IMR-90 (cell line): ENCODE data around the gene OSBP2. TPM values are rescaled to one million over a fixed set of nuclear protein-coding genes. Genes with fewer than 3 reads are reported as not detected.

Experiments used
- ATAC-seq: fragments of 200-7000 bp; cut with Tn5 transposase; 2 replicates; pipeline ENCODE4 v1.9.1; 2020; ENCODE audit warnings: low read depth, mild to moderate bottlenecking, moderate library complexity
- BruUV-seq: library from RNA; stranded (reverse); fragments of 400-500 nt; replicated peaks from 2 replicates; lab custom pipeline; 2021; lab: Mats Ljungman, UMichigan
- CTCF ChIA-PET: fragments of 300-600 bp; formaldehyde crosslinking; extraction: SDS; loops from one replicate; lab custom pipeline; 2021; ENCODE audit warnings: antibody characterized with exemption; lab: Yijun Ruan, JAX
- POLR2A ChIA-PET: fragments of 300-600 bp; sonication (Branson Sonifier 250); formaldehyde crosslinking; loops from one replicate; lab custom pipeline; 2022; ENCODE audit warnings: antibody characterized with exemption; ENCODE audit not compliant: unreplicated experiment; lab: Charles Lee
- DNase-seq: peaks from one replicate; pipeline ENCODE4 v3.0.0; 2013
- H2AFZ ChIP-seq: replicated peaks from 2 replicates; pipeline ENCODE3; 2013; ENCODE audit warnings: low read length, mild to moderate bottlenecking; ENCODE audit not compliant: poor library complexity
- H2AK5ac ChIP-seq: 2 replicates; pipeline ENCODE4 v1.6.1; 2013; ENCODE audit warnings: low read depth, low read length, inconsistent platforms
- H2AK9ac ChIP-seq: replicated peaks from 2 replicates; pipeline ENCODE3; 2013; ENCODE audit warnings: mild to moderate bottlenecking, low read depth, low read length, moderate library complexity; ENCODE audit not compliant: poor library complexity
- H2BK120ac ChIP-seq: 2 replicates; pipeline ENCODE4 v1.6.1; 2013; ENCODE audit warnings: low read depth, low read length, inconsistent platforms
- H2BK15ac ChIP-seq: 3 replicates; pipeline ENCODE4 v1.6.1; 2013; ENCODE audit warnings: low read depth, low read length, inconsistent platforms
- H2BK20ac ChIP-seq: 2 replicates; pipeline ENCODE4 v1.6.1; 2013; ENCODE audit warnings: low read depth, mild to moderate bottlenecking, inconsistent platforms, low read length, moderate library complexity
- H2BK5ac ChIP-seq: 2 replicates; pipeline ENCODE4 v1.6.1; 2013; ENCODE audit warnings: mild to moderate bottlenecking, low read depth, low read length, inconsistent platforms; ENCODE audit not compliant: poor library complexity, severe bottlenecking
- H3K14ac ChIP-seq: replicated peaks from 2 replicates; pipeline ENCODE4 v1.6.1; 2013; ENCODE audit warnings: low read depth, low read length, inconsistent platforms
- H3K18ac ChIP-seq: 2 replicates; pipeline ENCODE4 v1.6.1; 2013; ENCODE audit warnings: low read depth, low read length, control low read depth
- H3K23ac ChIP-seq: 2 replicates; pipeline ENCODE4 v1.6.1; 2013; ENCODE audit warnings: low read depth, low read length, inconsistent platforms
- H3K27ac ChIP-seq: 2 replicates; pipeline ENCODE4 v1.5.1; 2013; ENCODE audit warnings: mild to moderate bottlenecking, control low read depth, low read length; ENCODE audit not compliant: insufficient read depth
- H3K27me3 ChIP-seq: 2 replicates; pipeline ENCODE4 v1.6.1; 2013; ENCODE audit warnings: low read length; ENCODE audit not compliant: control insufficient read depth, insufficient read depth
- H3K36me3 ChIP-seq: 2 replicates; pipeline ENCODE4 v1.6.1; 2013; ENCODE audit warnings: low read length, mixed read lengths; ENCODE audit not compliant: control insufficient read depth, insufficient read depth
- H3K4ac ChIP-seq: 2 replicates; pipeline ENCODE4 v1.6.1; 2013; ENCODE audit warnings: low read depth, low read length, inconsistent platforms
- H3K4me1 ChIP-seq: 2 replicates; pipeline ENCODE4 v1.6.1; 2013; ENCODE audit warnings: low read length, mixed read lengths; ENCODE audit not compliant: control insufficient read depth, insufficient read depth
- H3K4me2 ChIP-seq: 2 replicates; pipeline ENCODE4 v1.6.1; 2013; ENCODE audit warnings: low read depth, mild to moderate bottlenecking, control low read depth, low read length, moderate library complexity
- H3K4me3 ChIP-seq: 2 replicates; pipeline ENCODE4 v1.5.1; 2013; ENCODE audit warnings: low read depth, mild to moderate bottlenecking, control low read depth, low read length, moderate library complexity; ENCODE audit not compliant: insufficient read depth
- H3K56ac ChIP-seq: 2 replicates; pipeline ENCODE4 v1.6.1; 2013; ENCODE audit warnings: low read length, inconsistent platforms; ENCODE audit not compliant: insufficient read depth; ENCODE audit errors: extremely low read depth
- H3K79me1 ChIP-seq, 2 experiments: 2 replicates each; pipeline ENCODE4 v1.6.1; 2013; ENCODE audit warnings: low read length in 2 of 2, inconsistent platforms in 1 of 2, low read depth in 1 of 2
- H3K9ac ChIP-seq: 2 replicates; pipeline ENCODE4 v1.6.1; 2013; ENCODE audit warnings: low read depth, low read length, control low read depth
- H3K9me1 ChIP-seq: 2 replicates; pipeline ENCODE4 v1.6.1; 2013; ENCODE audit warnings: low read length, inconsistent platforms; ENCODE audit not compliant: insufficient read depth
- H3K9me3 ChIP-seq: 2 replicates; pipeline ENCODE4 v1.6.1; 2013; ENCODE audit warnings: low read length; ENCODE audit not compliant: control insufficient read depth, insufficient read depth
- H4K20me1 ChIP-seq: 2 replicates; pipeline ENCODE4 v1.6.1; 2013; ENCODE audit warnings: low read length, inconsistent platforms; ENCODE audit not compliant: insufficient read depth
- H4K5ac ChIP-seq: 2 replicates; pipeline ENCODE4 v1.6.1; 2013; ENCODE audit warnings: mild to moderate bottlenecking, low read depth, low read length, control low read depth
- H4K8ac ChIP-seq, 2 experiments: 2 replicates each; pipeline ENCODE4 v1.6.1; 2013; ENCODE audit warnings: low read depth in 2 of 2, low read length in 2 of 2, control low read depth in 1 of 2, inconsistent platforms in 1 of 2
- H4K91ac ChIP-seq: 2 replicates; pipeline ENCODE4 v1.6.1; 2013; ENCODE audit warnings: low read depth, low read length, inconsistent platforms; ENCODE audit not compliant: insufficient read depth
- BHLHE40 ChIP-seq: fragments of 150-350 bp; IDR thresholded peaks from 2 replicates; pipeline ENCODE4 v1.6.1; 2016; ENCODE audit warnings: mild to moderate bottlenecking, low read depth, low read length
- CEBPB ChIP-seq: IDR thresholded peaks from 2 replicates; pipeline ENCODE4 v1.6.1; 2012; ENCODE audit warnings: low read depth, low read length, improper control_type of control experiment
- FOS ChIP-seq: fragments of 150-350 bp; IDR thresholded peaks from 2 replicates; pipeline ENCODE4 v1.6.1; 2016; ENCODE audit warnings: low read depth, low read length
- MAZ ChIP-seq: IDR thresholded peaks from 2 replicates; pipeline ENCODE4 v1.6.1; 2012; ENCODE audit warnings: low read depth, mild to moderate bottlenecking, low read length, improper control_type of control experiment, moderate library complexity, borderline replicate concordance
- RCOR1 ChIP-seq: IDR thresholded peaks from 2 replicates; pipeline ENCODE4 v1.6.1; 2012; ENCODE audit warnings: mild to moderate bottlenecking, low read length, improper control_type of control experiment; ENCODE audit not compliant: insufficient replicate concordance
- WGBS, 2 experiments: methylation state at CpG; one replicate each; pipeline versions ENCODE4 v1.1.5 to v1.1.7; 2013; ENCODE audit warnings: missing lambda C conversion rate in 2 of 2; ENCODE audit not compliant: insufficient read length in 1 of 2; ENCODE audit errors: extremely low coverage in 2 of 2; 5-methylcytosine and 5-hydroxymethylcytosine counted together
- dilution Hi-C: fragments of 300-500 bp; cut with HindIII; formaldehyde crosslinking; loops from one replicate; pipeline ENCODE4 v1.14.3; 2018; ENCODE audit warnings: low sequenced_read_pairs; ENCODE audit not compliant: unreplicated experiment
- in situ Hi-C: fragments of 300-500 bp; cut with MboI; formaldehyde crosslinking; loops from 3 replicates; pipeline ENCODE4 v1.14.3; 2019; ENCODE audit warnings: low sequenced_read_pairs, inconsistent platforms, mixed read lengths
- intact Hi-C: fragments of 100-400 bp; cut with micrococcal nuclease; formaldehyde crosslinking; loops from 2 replicates; pipeline ENCODE4 v1.10.0; 2022
- polyA plus RNA-seq, 3 experiments: library from polyadenylated mRNA; depleted of rRNA; stranded (reverse); fragments of >200 nt; gene quantifications; 2 replicates each; pipeline ENCODE4 v1.2.3, GENCODE V29; 2012; ENCODE audit warnings: low replicate concordance in 1 of 3
- total RNA-seq: library from RNA; depleted of rRNA; stranded (reverse); fragments of >200 nt; gene quantifications from 2 replicates; pipeline ENCODE4 v1.2.3, GENCODE V29; 2012
- TF ChIP-seq, protein P1 (sequence below): conservative IDR thresholded peaks from 2 replicates; pipeline ENCODE4 v1.5.1; 2012; ENCODE audit warnings: mild to moderate bottlenecking, low read depth, low read length, improper control_type of control experiment

OSBP2 gene
- total and polyA plus RNA-seq, 2 of the 4 experiments (the other 2 are of a cell fraction): 1.8 to 2.2 TPM

DNA sequence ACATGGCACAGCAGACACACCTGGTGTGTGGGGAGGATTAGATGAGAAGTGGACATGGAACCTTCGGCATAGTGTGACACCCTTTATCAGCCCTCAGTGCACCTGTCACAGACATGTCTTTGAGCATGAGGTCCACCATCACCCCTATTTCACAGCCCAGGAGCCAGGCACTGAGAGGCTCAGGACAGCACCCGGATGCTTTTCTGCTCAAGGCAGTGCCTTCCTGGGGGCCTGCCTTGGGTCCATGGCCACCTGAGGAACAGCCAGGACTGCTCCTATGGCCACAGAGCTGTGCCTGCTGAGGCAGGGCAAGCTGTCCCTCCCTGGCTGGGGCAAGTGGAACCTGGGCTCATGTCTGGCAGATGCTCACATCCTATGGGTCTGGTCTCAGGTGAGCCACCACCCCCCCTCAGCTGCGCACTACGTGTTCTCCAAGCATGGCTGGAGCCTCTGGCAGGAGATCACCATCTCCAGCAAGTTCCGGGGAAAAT lies 198.1 kb downstream of the OSBP2 start:
- no peaks in the 10 kb centered on the region for H3K4me1 ChIP-seq
- DNase-seq (no peak), ATAC-seq (no peak)
- H4K91ac ChIP-seq: no peak overlapping the region
- no peak overlapping the region for H4K5ac ChIP-seq
- intact Hi-C loops (no loop called here), in situ Hi-C loops (no loop called here), dilution Hi-C loops (no loop called here)
- no peak overlapping the region for H2BK20ac ChIP-seq
- no peak overlapping the region for H3K4me2 ChIP-seq
- H3K4ac ChIP-seq: no peak overlapping the region
- H2AK5ac ChIP-seq: no peak overlapping the region
- WGBS, 2 experiments: no CpG with 5 or more reads among the region's 5 CpGs
- H4K8ac ChIP-seq: no peak overlapping the region
- BruUV-seq: no TSS peak
- H3K27me3 ChIP-seq: no peaks in the 10 kb centered on the region
- 0 out of 2 replicates have a peak, but pooled peaks cover 3% of the 10 kb centered on the region for H4K20me1 ChIP-seq
- no peak overlapping the region for H3K27ac ChIP-seq
- H3K36me3 ChIP-seq: no peaks in the 10 kb centered on the region
- no peaks in the 10 kb centered on the region for H3K79me1 ChIP-seq
- ChIA-PET POLR2A (no interaction called here), CTCF (no interaction called here)
- TF ChIP-seq RCOR1: no peak
- no peak for TF ChIP-seq CEBPB
- TF ChIP-seq FOS: no peak
- no peak for TF ChIP-seq MAZ
- TF ChIP-seq, protein P1, sequence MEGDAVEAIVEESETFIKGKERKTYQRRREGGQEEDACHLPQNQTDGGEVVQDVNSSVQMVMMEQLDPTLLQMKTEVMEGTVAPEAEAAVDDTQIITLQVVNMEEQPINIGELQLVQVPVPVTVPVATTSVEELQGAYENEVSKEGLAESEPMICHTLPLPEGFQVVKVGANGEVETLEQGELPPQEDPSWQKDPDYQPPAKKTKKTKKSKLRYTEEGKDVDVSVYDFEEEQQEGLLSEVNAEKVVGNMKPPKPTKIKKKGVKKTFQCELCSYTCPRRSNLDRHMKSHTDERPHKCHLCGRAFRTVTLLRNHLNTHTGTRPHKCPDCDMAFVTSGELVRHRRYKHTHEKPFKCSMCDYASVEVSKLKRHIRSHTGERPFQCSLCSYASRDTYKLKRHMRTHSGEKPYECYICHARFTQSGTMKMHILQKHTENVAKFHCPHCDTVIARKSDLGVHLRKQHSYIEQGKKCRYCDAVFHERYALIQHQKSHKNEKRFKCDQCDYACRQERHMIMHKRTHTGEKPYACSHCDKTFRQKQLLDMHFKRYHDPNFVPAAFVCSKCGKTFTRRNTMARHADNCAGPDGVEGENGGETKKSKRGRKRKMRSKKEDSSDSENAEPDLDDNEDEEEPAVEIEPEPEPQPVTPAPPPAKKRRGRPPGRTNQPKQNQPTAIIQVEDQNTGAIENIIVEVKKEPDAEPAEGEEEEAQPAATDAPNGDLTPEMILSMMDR: no peak
- no peak for TF ChIP-seq BHLHE40
- H2BK15ac ChIP-seq: no peak overlapping the region
- no peak overlapping the region for H3K23ac ChIP-seq
- H3K18ac ChIP-seq: no peak overlapping the region
- no peak overlapping the region for H3K9ac ChIP-seq
- H3K9me3 ChIP-seq: no peaks in the 10 kb centered on the region
- no peak overlapping the region for H2BK120ac ChIP-seq
- H3K14ac ChIP-seq: no peak overlapping the region
- no peaks in the 10 kb centered on the region for H3K9me1 ChIP-seq
- H3K4me3 ChIP-seq: no peak overlapping the region
- no peak overlapping the region for H2AFZ ChIP-seq
- no peak overlapping the region for H2BK5ac ChIP-seq
- H3K56ac ChIP-seq: no peak overlapping the region
- H2AK9ac ChIP-seq: no peak overlapping the region
